Fibroblast of villous mesenchyme (primary cell): Measurements from ENCODE around the gene KRTAP10-6. TPM values are rescaled to one million over a fixed set of nuclear protein-coding genes. Genes with fewer than 3 reads are reported as not detected.
"Not testable (repeated sequence)": the region's sequence is repeated elsewhere in the genome, so short reads cannot be mapped to it uniquely, and the experiment has no call there.

Source experiments
- DNase-seq: peaks from one replicate; pipeline ENCODE4 v3.0.0-alpha.2; 2010; ENCODE audit warnings: low read depth
- H3K4me3 ChIP-seq: 2 replicates; pipeline ENCODE4 v1.5.1; 2011; ENCODE audit warnings: low read depth, mild to moderate bottlenecking, low read length
- CTCF ChIP-seq: IDR thresholded peaks from 2 replicates; pipeline ENCODE4 v1.5.1; 2012; ENCODE audit warnings: low read depth, mild to moderate bottlenecking, low read length; ENCODE audit not compliant: insufficient read depth
- total RNA-seq: library from RNA; depleted of rRNA; stranded (reverse); fragments of >200 nt; gene quantifications from 2 replicates; pipeline ENCODE4 v1.2.3, GENCODE V29; 2012

KRTAP10-6 gene
- total RNA-seq, 1 donor = not detected

- DNase-seq = no peak
- no peak for TF ChIP-seq CTCF
- H3K4me3 ChIP-seq = no peak overlapping the region
Observed at GRCh38 chr21:44594406-44594916, 2.2 kb upstream of the KRTAP10-6 start.

- peak; percentile 6 for DNase-seq
- H3K4me3 ChIP-seq = no peak overlapping the region
- no peak for TF ChIP-seq CTCF
Observed at GRCh38 chr21:44593598-44594405, 1.5 kb upstream of the KRTAP10-6 start.

GRCh38 chr21:44591801-44592130, 539 bp downstream of the KRTAP10-6 start:
- not testable (repeated sequence) for DNase-seq, H3K4me3 ChIP-seq

- H3K4me3 ChIP-seq, DNase-seq: not testable (repeated sequence)
Observed at GRCh38 chr21:44590897-44591800, 1.2 kb downstream of the KRTAP10-6 start.

GRCh38 chr21:44590311-44590721, 2.0 kb downstream of the KRTAP10-6 start:
- TF ChIP-seq CTCF = no peak
- no peak overlapping the region for H3K4me3 ChIP-seq
- no peak for DNase-seq

- no peak for TF ChIP-seq CTCF
- no peak overlapping the region for H3K4me3 ChIP-seq
- no peak for DNase-seq
Observed at GRCh38 chr21:44589586-44590305, 2.6 kb downstream of the KRTAP10-6 start.

GRCh38 chr21:44589094-44589493, 3.2 kb downstream of the KRTAP10-6 start:
- DNase-seq = no peak
- no peak overlapping the region for H3K4me3 ChIP-seq
- TF ChIP-seq CTCF = no peak
